Loucy (cell line): ENCODE results near the gene HMX2.

ENCODE experiments used
- H2AFZ ChIP-seq: fragments of 200-600 bp; sonication (generic); 2 replicates; pipeline ENCODE4 v1.6.0; 2016; ENCODE audit warnings: antibody characterized with exemption, mild to moderate bottlenecking, low read length, moderate library complexity
- H3F3A ChIP-seq: fragments of 200-600 bp; 2 replicates; pipeline ENCODE4 v1.6.0; 2016; ENCODE audit warnings: antibody characterized with exemption, low read depth, mild to moderate bottlenecking
- H3K27me3 ChIP-seq: fragments of 200-600 bp; sonication (generic); 2 replicates; pipeline ENCODE4 v1.6.1; 2014; ENCODE audit warnings: low read length, mild to moderate bottlenecking; ENCODE audit not compliant: insufficient read depth, poor library complexity, severe bottlenecking
- H3K36me3 ChIP-seq: fragments of 200-600 bp; sonication (generic); 2 replicates; pipeline ENCODE4 v1.6.1; 2016; ENCODE audit warnings: low read length; ENCODE audit not compliant: insufficient read depth
- H3K4me1 ChIP-seq: fragments of 200-600 bp; sonication (generic); 2 replicates; pipeline ENCODE4 v1.5.1; 2014; ENCODE audit warnings: low read length, mild to moderate bottlenecking; ENCODE audit not compliant: insufficient read depth, poor library complexity, severe bottlenecking
- H3K4me2 ChIP-seq: fragments of 200-600 bp; sonication (generic); 2 replicates; pipeline ENCODE4 v1.6.0; 2014; ENCODE audit warnings: antibody characterized with exemption, low read length, low read depth, mild to moderate bottlenecking; ENCODE audit not compliant: poor library complexity, severe bottlenecking
- H3K4me3 ChIP-seq: fragments of 200-600 bp; sonication (generic); 2 replicates; pipeline ENCODE4 v1.5.1; 2014; ENCODE audit warnings: low read length, mild to moderate bottlenecking, mixed read lengths; ENCODE audit not compliant: poor library complexity, severe bottlenecking
- H3K79me2 ChIP-seq: fragments of 200-600 bp; sonication (generic); 2 replicates; pipeline ENCODE4 v1.6.1; 2014; ENCODE audit warnings: low read length; ENCODE audit not compliant: insufficient read depth
- H3K9ac ChIP-seq: fragments of 200-600 bp; sonication (generic); 2 replicates; pipeline ENCODE4 v1.6.0; 2014; ENCODE audit warnings: mild to moderate bottlenecking, low read depth, low read length, moderate library complexity; ENCODE audit not compliant: poor library complexity, severe bottlenecking
- H3K9me2 ChIP-seq: fragments of 200-600 bp; sonication (generic); replicated peaks from 2 replicates; pipeline ENCODE4 v1.6.1; 2016; ENCODE audit warnings: low read depth, low read length, mixed read lengths
- H3K9me3 ChIP-seq: fragments of 200-600 bp; sonication (generic); 2 replicates; pipeline ENCODE4 v1.6.1; 2014; ENCODE audit warnings: mild to moderate bottlenecking, antibody characterized with exemption, low read length, low read depth; ENCODE audit not compliant: insufficient read depth
- H4K20me1 ChIP-seq: fragments of 200-600 bp; sonication (generic); 2 replicates; pipeline ENCODE4 v1.6.0; 2014; ENCODE audit warnings: antibody characterized with exemption, low read length, mild to moderate bottlenecking; ENCODE audit not compliant: insufficient read depth, poor library complexity, severe bottlenecking
- CTCF ChIP-seq: fragments of 200-600 bp; sonication (generic); conservative IDR thresholded peaks from 2 replicates; pipeline ENCODE4 v1.5.1; 2014; ENCODE audit warnings: mild to moderate bottlenecking, antibody characterized with exemption, low read length
- EZH2phosphoT487 ChIP-seq: fragments of 200-600 bp; IDR thresholded peaks from 2 replicates; pipeline ENCODE4 v1.6.1; 2018; ENCODE audit warnings: antibody characterized with exemption, mild to moderate bottlenecking, moderate library complexity, borderline replicate concordance

The HMX2 gene

GRCh38 chr10:123154092-123154710, 6.3 kb downstream of the HMX2 start, which contains the start of gene BUB3:
Gene BUB3 (plus strand): TSS chr10:123154402. CDS start chr10:123154918, 516 bp downstream.
- TF ChIP-seq EZH2phosphoT487 (no peak), CTCF (no peak)
- Histone ChIP-seq H3K9me2 (no peaks in the 10 kb centered on the region), H3K36me3 (peaks cover 34% of the 10 kb centered on the region; the same call in 1 of the 2 replicates), H3K27me3 (no peaks in the 10 kb centered on the region), H4K20me1 (peaks cover 48% of the 10 kb centered on the region), H3F3A (no peaks in the 10 kb centered on the region; the same call in 1 of the 2 replicates), H3K9ac (peak within 1 kb of the TSS; percentile 96), H2AFZ (peak within 1 kb of the TSS; percentile 97), H3K4me3 (peak within 1 kb of the TSS; percentile 88), H3K9me3 (no peaks in the 10 kb centered on the region), H3K4me1 (peaks cover 47% of the 10 kb centered on the region), H3K79me2 (peaks cover 49% of the 10 kb centered on the region), H3K4me2 (peak within 1 kb of the TSS; percentile 97)

GRCh38 chr10:123154711-123155505, 7.0 kb downstream of the HMX2 start:
- Histone ChIP-seq H4K20me1 (peaks cover 56% of the 10 kb centered on the region), H2AFZ (peak overlapping the region; percentile 76), H3K36me3 (peaks cover 34% of the 10 kb centered on the region; the same call in 1 of the 2 replicates)

GRCh38 chr10:123156078-123156477, 8.1 kb downstream of the HMX2 start:
- H3K9ac ChIP-seq, result peak overlapping the region; percentile 96
- peak overlapping the region; percentile 88 for H3K4me3 ChIP-seq
- H3K79me2 ChIP-seq, result peaks cover 68% of the 10 kb centered on the region
- peak overlapping the region; percentile 97 for H3K4me2 ChIP-seq
- peaks cover 64% of the 10 kb centered on the region for H3K4me1 ChIP-seq
- H2AFZ ChIP-seq, result no peak overlapping the region
- TF ChIP-seq EZH2phosphoT487 (no peak), CTCF (no peak)
- H3F3A ChIP-seq, result peaks cover 14% of the 10 kb centered on the region; the same call in 1 of the 2 replicates
- no peaks in the 10 kb centered on the region for H3K27me3 ChIP-seq
- H3K9me3 ChIP-seq, result no peaks in the 10 kb centered on the region
- peaks cover 37% of the 10 kb centered on the region; the same call in 1 of the 2 replicates for H3K36me3 ChIP-seq
- H4K20me1 ChIP-seq, result peaks cover 67% of the 10 kb centered on the region
- no peaks in the 10 kb centered on the region for H3K9me2 ChIP-seq

More at GRCh38 chr10:123154711-123155505, 7.0 kb downstream of the HMX2 start:
- Histone ChIP-seq H3K4me2 (peak overlapping the region; percentile 97), H3K27me3 (no peaks in the 10 kb centered on the region), H3F3A (peaks cover 6% of the 10 kb centered on the region; the same call in 1 of the 2 replicates), H3K4me1 (peaks cover 54% of the 10 kb centered on the region), H3K9me2 (no peaks in the 10 kb centered on the region), H3K9ac (peak overlapping the region; percentile 96), H3K4me3 (peak overlapping the region; percentile 88), H3K79me2 (peaks cover 56% of the 10 kb centered on the region), H3K9me3 (no peaks in the 10 kb centered on the region)
- TF ChIP-seq EZH2phosphoT487 (no peak), CTCF (no peak)
